NAMALWA (cell line): Measurements from ENCODE around the gene FRAT2.
"Not testable (repeated sequence)": the region's sequence is repeated elsewhere in the genome, so short reads cannot be mapped to it uniquely, and the experiment has no call there.

ENCODE experiments used
- DNase-seq: peaks from one replicate; pipeline ENCODE4 v3.0.0-alpha.2; 2015; ENCODE audit warnings: low spot score

The FRAT2 gene

DNA sequence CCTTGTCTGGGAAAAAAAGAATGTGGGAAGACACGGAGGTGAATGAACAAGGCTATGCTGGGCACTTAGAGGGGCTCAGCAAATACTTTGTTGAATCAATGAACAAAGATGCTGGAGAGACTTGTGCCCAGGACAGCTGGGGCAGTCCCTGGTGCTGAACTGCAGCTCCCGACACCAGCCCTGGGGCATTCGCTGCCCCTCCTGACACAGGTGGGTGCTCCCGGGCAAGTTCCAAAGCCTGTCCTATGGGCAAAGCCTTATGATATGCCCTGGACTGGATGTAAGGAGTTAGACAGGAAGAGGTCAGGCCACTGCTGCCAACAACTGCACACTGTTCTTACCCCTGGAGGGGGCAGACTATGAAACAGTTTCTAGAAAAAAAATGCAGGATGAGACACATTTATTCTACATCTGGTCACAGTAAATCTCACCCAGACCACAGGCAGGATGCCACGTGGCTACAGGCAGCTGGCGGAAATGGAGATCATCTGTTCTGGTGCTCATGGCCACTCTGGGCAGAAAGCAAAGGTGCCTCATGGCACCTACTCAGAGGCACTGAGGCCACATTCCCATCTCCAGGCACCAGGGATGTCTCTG lies 21.9 kb upstream of the FRAT2 start:
- DNase-seq: peak; percentile 36

DNA sequence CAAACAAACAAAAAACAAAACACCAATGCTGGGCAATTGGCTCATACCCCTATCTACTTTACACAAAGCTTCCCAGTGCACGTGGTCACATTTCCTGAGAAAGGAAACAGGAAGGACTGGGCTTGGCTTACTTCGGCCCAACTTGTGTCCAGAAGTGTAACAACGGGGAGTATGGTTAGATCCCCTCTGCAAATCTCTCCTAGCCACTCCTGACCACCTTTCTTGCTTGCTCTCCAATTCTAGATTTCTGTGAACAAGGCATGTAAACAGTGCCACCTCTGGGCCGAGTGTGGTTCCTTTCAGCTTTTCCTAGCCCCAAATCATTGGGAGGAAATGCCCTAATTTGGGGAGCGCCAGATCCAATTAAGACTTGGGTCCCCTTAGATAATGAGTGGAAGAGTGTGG lies 21.0 kb upstream of the FRAT2 start:
- no peak for DNase-seq

DNA sequence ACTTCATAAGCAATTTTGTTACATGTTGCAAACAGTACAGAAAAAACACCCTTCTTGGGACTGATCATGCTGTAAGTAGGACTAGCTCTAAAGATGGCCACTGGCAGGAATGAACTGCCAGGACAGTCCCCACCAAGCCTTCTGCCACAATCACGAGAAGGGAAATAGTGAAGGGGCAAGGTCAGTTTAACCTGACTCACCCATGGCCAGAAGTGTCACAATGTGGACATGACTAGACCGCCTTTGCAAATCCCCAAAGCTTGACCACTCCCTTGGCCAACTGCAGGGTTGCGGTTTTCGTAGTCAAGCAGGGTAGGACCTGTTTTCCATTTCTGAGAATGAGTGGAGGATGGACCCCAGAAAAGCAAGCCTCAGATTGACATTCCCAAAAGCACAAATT lies 19.4 kb upstream of the FRAT2 start:
- DNase-seq: no peak

DNA sequence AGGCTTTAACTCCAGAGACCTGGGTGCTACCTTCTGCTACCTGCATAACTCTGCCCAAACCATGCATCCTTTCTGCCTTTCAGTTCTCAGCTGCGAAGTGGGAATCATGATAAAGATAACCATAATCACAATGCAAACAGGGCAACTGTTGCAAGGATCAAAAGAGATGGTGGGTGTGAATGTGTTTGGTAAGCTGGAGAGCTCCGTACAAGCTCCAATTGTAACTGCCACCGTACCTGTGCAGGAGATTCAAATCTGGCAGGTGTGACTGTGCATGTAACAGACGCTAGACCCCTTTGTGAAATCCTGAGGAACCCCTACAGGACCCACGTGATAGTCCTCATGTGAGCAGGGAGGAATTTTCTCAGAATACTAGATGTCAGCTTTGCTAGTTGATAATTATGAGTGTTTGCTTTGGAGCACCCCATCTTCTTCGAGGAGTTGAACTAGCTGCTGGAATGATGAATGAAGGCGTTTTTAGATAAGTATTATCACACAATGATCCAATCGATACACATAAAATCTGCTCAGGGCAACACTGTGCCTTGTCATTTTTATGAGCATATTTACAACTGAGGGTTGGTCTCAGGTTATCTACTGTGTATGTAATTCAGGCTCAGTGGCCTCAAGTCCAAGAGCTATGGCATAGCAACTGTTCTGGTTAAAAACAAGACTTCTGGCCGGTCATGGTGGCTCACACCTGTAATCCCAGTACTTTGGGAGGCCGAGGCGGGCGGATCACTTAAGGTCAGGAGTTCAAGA lies 15.4 kb upstream of the FRAT2 start:
- DNase-seq: no peak

DNA sequence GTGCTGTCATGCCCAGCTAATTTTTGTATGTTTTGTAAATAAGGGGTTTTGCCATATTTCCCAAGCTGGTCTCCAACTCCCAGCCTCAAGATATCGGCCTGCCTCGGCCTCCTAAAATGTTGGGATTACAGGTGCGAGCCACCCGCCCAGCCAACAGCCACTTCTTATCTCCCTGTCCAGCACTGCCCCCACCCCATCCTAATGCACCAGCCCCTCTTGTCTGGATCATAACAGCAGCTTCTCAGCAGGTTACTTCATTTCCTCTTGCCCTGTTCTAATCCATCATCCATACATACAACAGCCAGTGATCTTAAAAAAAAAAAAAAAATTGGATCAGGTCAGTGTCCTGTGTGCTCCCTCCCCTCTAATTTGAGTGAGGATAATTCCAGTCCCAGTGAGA lies 12.8 kb upstream of the FRAT2 start:
- DNase-seq: no peak

DNA sequence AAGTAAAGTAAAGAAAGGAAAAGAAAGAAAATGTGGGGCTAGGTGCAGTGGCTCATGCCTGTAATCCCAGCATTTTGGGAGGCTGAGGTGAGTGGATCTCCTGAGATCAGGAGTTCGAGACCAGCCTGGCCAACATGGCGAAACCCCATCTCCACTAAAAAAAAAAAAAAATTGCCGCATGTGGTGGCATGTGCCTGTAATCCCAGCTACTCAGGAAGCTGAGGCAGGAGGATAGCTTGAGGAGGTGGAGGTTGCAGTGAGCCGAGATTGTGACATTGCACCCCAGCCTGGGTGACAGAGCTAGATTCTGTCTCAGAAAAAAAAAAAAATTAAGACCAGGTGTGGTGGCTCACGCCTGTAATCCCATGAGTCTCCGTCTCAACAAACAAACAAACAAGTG lies 9.1 kb upstream of the FRAT2 start:
- not testable (repeated sequence) for DNase-seq

DNA sequence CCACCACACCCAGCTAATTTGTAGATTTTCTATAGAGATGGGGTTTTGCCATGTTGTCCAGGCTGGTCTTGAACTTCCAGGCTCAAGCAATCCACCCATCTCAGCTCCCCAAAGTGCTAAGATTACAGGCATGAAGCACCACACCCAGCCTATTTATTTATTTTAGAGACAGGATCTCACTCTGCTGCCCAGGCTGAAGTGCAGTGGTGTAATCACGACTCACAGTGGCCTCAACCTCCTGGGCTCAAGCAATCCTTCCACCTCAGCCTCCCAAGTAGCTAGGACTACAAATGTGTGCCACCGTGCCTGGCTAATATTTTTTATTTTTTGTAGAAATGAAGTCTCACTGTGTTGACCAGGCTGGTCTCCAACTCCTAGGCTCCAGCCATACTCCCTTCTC lies 6.9 kb upstream of the FRAT2 start:
- DNase-seq: no peak

DNA sequence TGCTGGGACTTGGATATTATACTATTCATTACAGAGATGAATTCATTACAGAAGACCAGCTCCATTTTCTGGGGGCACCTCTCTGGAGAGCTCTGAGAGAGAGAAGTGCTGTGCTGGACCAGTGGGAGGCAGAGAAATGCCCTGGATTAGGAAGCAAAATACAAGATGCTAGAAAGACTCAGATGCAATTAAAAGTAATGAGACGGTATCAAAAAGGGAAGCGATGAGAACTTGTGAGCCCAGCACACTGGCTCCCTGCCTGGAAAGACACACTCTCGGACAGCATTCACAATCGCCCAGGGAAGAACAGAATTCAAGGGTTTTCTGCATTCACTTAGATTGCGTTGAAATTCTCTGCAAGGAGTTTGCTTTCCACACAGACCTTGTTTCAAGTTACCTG lies 3.5 kb upstream of the FRAT2 start:
- DNase-seq: no peak

DNA sequence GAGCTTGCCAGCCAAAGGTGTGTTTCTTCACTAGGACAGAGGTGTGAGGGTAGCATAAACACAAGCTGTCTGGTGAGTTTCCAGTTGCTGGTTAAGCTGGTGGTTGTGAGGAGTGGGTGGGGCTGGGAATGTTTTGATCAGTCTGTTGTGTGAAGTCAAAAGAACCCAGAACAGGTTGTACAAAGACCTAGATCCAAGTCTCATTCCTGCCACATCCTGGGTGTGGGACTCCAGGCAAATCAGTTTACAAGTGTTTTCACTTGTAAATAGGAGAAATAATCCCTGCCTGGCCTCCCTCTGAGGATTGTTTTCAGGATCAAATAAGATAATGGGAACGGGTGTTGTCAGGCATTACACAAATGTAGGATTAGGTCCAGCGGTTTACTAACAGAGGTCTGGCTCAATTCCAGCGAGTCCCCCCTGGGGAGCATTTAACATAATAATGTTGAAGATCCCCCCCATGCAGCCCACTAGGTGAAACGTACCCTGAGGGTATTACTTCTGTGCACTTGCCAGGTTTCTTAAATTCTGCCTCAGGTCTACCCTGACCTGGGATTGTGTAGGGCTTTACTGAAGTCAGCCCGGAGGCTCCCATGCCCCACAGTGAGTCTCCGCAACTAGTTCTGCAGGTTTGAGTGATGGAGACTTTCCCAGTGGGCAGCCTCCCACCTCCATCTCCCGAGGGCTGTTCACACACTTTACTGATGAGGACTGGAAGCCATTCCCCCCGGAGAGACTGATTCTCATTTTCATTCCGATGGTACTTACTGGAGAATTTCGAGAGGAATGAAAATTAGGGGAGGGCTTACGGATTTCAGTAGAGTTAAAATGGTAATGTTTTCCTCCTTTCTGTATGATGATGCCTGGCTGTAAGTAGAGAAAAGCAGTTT lies 2.7 kb upstream of the FRAT2 start:
- no peak for DNase-seq

DNA sequence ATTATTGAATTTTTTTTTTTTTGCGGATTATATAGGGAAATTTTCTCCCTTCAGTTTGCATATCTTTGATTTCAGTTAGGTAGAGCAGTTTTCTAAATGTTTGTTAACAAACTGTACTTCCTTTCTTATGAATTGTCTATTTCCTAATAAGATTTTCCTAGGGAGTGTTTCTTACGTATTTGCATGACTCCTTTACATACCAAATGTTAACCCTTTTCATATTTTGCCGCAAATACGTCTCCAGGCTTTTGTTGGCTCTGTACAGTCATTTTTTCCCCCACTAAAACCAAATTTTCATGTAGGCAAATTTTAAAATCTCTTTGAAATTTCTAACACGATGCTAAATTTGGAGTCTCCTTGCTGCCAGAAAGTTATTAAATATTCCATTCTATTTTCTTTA lies 1.9 kb upstream of the FRAT2 start:
- peak; percentile 37 for DNase-seq

DNA sequence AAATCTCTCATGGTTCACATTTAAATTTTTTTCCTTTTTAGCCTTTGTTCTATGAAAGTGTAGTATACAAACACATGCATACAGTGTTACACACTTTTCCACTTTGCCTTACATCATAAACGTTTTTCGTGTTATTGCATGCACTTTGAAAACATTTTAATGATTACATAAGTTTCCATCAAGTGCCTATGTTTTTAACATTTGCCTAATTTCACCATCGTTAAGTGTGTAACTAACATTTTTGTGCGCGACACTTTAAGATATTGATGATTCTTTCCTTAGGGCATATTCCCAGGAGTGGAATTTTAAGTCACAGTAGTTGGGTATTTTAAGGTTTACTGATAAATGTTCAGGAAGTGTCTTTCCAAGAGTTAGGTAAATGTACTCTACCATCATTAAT lies 1.5 kb upstream of the FRAT2 start:
- no peak for DNase-seq

DNA sequence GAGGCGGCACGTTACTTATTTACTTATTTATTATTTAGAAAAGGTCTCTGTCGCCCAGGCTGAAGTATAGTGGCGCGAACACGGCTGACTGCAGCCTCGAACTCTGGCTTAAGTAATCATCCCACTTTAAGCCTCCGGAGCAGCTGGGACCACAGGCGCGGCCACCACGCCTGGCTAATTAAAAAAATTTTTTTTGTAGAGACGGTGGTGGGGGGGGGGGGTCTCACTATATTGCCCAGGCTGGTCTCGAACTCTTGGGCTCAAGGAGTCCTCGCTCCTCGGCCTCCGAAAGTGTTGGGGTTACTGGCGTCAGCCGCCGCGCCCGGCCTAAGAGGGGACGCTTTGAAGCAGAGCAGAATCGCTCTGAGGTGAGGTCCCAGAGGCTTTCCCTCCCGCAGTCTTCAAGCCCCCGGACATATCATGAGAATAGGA lies 675 bp upstream of the FRAT2 start:
- DNase-seq: no peak

DNA sequence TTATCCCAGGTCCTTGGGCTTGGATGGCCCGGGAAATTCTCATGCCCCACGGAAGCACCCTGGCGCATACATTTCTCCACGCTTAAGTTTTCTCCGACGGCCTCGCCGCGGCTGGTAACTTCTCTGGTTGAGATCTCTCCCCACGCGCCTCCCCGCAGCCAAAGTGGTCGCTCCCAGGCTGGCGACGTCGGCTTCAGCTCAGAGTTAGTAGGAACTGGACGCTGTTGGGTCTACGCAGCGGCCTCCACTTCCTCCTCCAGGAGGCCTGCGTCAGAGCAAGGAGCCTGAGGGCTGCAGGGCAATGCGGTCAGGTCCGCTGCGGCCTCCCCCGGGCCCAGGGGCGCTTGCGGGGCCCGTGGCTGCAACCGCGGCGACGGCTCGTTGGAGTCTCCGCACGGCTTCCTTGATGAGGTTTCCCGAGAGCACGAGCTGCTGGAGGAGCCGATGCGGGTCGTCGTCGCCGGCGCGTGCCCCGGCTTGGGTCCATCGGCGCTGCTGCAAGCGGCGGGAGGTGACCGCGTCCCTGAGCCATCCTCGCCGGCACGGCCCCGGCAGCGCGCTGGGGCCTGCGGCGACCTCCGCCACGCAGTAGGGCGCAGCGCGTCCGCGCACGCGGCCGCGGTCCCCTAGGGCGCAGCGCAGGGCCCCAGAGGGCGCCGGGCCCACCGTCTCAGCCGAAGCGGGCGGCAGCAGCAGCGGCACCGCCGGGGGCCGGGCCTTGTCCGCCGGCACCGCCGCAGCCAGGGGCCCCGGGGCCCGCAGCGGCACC lies 744 bp downstream of the FRAT2 start:
- peak; percentile 68 for DNase-seq

DNA sequence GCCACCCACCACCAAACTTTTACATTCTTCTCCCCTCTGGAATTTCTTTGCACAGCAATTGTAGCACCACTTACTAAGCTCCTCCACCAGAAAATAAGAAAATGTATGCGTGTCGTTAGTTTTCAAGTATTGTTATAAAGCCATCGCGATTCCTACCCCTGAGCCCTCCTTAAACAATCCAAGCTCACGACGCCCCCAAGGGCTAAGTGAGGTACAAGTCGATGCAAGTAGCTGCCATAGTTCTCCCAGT lies 1.3 kb downstream of the FRAT2 start:
- DNase-seq: peak; percentile 68

DNA sequence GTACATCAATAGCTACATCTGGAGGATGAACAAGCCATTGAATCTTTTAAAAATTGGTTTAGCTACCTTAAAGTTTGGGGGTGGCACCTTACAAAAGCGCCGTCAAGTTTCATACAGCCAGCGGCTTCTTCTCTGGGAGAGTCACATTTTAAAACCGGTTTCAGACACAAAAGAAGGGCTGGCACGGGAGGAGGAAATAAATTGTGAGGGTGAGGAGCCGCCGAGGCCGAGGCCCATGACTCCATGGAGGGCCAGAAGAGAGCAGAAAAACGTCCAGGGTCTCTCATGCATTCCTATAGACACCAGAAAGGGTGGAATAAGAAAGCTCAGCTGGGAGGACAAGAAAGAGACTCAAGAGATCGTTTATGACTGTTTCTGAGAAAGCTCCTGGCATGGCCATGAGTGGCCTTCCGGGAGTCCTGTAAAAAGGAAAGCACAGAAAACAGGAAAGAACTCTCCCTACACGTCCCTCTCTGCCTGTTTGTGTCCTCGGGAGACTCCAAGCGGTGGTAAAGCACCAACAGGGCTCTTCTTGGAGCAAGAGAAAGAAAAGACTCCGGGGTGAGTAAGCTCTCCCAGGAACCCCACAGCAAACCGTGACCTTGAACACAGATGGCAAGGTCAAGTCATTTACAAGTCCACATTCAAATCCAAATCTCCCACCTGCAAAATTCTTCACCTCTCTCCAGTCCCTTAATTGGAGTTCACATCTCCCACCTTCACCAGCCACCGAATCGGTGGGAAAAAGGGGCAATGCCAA lies 1.8 kb downstream of the FRAT2 start:
- DNase-seq: peak; percentile 32

DNA sequence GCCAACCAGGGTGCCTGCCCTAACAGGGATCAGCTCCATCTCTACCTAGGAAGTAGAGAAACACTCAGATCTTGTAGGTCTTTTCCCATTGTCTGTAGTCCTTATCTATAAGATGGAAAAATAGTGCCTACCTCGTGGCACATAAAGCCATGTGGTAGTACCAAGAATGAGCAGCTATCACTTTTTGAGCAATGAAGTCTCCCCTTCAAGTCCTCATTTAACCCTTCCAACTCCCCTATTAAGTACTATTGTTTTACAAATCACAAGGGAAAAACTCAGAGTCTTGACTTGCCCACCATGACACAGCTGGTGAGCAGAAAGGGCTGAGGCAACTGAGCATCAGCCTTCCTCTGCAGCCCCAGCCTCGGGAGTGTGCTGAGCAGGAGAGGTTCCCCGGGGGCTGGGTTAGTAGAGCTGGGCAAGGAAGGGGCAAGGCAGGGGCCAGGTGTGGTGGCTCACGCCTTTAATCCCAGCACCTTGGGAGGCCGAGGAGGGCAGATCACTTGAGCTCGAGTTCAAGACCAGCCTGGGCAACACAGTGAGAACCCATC lies 3.3 kb downstream of the FRAT2 start:
- no peak for DNase-seq

DNA sequence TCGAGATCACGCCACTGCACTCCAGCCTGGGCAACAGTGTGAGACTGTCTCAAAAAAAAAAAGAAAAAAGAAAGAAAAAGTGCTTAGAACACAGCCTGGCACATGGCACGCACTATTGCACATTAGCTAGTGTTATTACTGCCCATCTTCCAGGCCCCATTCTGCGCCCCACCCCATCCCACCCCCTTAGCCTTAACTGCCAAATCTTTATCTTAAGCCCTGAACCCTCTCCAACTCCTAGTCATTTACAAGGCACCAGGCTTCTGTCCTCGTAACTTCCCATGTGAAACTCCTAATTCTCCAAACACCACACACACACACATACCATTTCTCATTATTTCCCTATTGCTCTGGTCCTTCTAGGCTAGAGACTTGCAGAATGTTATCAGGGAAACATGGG lies 4.8 kb downstream of the FRAT2 start:
- DNase-seq: no peak

DNA sequence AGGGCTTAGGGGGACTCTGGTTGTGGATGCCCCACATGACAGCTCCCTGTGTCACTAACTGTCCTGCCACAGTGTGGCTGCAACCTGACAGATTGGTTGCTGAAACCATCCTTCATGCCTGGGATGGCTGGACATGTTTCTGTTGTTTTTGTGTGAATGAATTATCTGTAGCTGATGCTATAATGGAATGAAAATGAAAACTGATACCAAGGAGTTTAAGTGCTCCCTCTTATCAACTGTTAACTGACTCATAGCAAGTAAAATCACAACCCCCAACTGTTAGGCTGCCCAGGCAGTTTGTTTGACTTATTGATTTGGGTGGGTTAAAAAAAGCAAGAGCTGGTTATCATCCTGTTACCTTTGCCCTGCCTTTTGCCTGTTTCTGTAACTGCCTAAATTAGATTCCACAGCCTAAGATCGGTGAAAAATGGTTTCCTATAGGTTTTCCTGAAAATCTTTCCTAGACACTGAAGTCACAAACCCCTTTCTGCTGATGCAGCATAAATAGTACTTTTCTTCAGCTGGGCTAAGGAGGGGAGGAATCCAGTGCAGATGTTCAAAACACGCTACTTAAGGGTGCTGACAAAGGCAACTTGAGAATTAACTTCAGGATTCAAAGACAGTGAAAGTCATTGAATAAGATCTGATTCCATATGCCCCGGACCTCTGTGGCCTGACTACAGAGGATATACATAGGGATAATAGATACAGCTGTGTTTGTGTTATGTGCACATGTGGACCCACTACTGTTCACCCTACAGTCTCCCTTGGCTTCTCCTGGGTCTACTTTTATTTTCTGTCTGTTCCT lies 5.7 kb downstream of the FRAT2 start:
- DNase-seq: no peak

DNA sequence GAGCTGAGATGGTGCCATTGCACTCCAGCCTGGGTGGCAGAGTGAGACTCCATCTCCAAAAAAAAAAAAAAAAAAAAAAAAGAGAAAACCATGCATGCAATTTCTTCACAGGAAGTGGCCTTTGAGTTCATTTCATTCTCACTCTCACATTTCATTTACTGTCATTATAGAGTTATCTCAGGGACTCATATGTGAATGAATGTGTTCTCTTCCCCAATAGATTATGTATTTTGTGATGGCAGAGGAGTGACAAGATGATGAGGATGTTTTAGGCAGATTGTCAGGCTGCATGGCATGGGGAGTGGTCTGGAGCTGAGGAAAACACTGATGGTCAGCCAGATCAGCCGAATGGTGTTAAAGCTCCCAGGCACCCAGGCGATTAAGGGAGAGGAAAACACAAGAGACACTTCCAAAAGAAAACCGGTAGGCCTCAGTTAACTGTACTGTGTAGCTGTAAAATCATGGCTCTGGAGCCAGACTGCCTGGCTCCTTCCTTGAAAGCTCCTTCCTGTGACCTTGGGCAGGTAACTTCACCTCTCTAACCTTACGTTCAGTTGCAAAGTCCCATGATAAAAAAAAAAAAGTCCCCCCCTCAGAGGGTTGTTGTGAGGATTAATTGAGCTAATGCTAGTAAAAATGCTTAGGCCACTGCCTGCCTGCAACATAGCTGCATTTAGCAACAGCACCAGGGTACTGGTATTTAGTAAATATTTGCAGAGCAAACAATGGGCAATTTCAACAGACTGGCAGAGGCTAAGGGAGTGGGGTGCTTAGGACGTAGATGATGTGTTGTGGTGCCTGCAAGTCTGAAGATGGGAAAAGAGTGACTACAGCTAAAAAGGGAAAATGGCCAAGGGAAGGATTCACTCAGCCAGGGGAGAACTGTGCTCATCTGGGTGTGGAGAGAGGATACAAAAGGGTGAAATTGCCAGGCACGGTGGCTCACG lies 6.9 kb downstream of the FRAT2 start:
- no peak for DNase-seq
